Activated T-cell treated with anti-CD3 and anti-CD28 coated beads, Interleukin-2, amount 50 U/mL, for 24 hours (primary cell): ENCODE measurements around the gene TRAPPC2L.

Source experiments
- DNase-seq: peaks from one replicate; pipeline ENCODE4 v3.0.0-alpha.2; 2020
- H3K27ac Mint-ChIP-seq: 2 replicates; pipeline ENCODE4 v1.8.0; 2020; ENCODE audit warnings: mild to moderate bottlenecking, mixed read lengths
- H3K27me3 Mint-ChIP-seq: 2 replicates; pipeline ENCODE4 v1.8.0; 2020; ENCODE audit warnings: mixed read lengths
- H3K36me3 Mint-ChIP-seq: 2 replicates; pipeline ENCODE4 v1.8.0; 2020; ENCODE audit warnings: low read depth, mixed read lengths
- H3K4me1 Mint-ChIP-seq: 2 replicates; pipeline ENCODE4 v1.8.0; 2020; ENCODE audit warnings: low read depth, mixed read lengths
- H3K4me3 Mint-ChIP-seq: 2 replicates; pipeline ENCODE4 v1.8.0; 2020; ENCODE audit warnings: mild to moderate bottlenecking, moderate library complexity, mixed read lengths
- H3K9me3 Mint-ChIP-seq: 2 replicates; pipeline ENCODE4 v1.8.0; 2020; ENCODE audit warnings: mixed read lengths

TRAPPC2L gene

DNA sequence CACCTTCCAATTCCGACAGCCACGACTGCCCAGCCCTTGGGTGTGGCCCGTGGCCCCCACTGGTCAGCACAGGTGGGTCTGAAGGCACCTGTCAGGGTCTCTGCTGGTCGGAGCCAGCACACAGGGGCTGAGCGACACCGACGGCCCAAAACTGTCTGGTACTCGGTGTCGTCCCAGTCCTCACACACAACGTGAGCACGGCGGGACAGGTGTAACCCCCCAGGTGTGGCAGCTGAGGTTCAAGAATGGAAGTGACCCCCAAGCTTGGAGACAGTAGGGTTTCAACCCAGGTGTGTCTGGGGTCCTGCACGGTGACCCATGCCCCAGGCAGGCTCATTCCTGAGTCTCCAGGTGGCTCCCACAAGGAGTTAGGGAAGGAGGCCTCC lies 1.2 kb upstream of the TRAPPC2L start:
- peak overlapping the region; percentile 78 for H3K4me3 Mint-ChIP-seq
- no peaks in the 10 kb centered on the region for H3K9me3 Mint-ChIP-seq
- H3K27me3 Mint-ChIP-seq: no peaks in the 10 kb centered on the region
- H3K36me3 Mint-ChIP-seq: peaks cover 38% of the 10 kb centered on the region
- H3K27ac Mint-ChIP-seq: peak overlapping the region; percentile 80
- peaks cover 33% of the 10 kb centered on the region for H3K4me1 Mint-ChIP-seq
- no peak for DNase-seq

DNA sequence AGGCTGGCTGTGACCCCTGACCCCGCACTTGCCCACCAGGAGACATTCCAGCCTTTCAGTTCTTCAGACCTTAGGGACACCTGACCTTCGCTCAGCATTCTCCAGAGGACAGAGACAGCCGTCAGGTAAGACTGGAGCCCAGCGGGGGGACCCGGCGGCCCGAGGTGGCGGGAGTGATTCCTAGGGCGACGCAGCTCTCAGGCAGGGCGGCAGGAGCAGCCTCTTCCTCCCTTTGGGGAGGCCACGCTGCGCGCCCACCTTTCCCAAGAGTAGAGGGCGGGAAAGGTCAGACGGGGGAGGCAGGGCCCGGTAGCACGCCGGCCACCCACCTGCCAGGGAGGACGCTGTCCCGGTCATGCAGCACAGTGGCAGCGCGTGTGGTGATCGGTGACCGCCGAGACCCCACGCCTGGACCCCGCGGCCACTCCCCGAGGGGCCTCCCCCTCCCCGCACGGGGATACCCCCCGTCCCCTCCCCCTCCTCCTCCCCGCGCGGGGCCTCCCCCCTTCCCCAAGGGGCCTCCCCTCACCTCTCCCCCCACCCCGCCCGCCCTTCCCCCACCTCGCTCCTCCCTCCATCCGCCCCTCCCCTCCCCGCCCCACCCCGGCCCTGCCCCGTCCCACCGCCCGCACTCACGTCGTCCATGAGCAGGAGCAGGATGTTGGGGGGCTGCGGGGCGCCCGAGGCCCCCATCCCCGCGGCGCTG lies 652 bp upstream of the TRAPPC2L start:
- Mint-ChIP-seq H3K4me1 (peaks cover 33% of the 10 kb centered on the region), H3K4me3 (peak overlapping the region; percentile 98)

DNA sequence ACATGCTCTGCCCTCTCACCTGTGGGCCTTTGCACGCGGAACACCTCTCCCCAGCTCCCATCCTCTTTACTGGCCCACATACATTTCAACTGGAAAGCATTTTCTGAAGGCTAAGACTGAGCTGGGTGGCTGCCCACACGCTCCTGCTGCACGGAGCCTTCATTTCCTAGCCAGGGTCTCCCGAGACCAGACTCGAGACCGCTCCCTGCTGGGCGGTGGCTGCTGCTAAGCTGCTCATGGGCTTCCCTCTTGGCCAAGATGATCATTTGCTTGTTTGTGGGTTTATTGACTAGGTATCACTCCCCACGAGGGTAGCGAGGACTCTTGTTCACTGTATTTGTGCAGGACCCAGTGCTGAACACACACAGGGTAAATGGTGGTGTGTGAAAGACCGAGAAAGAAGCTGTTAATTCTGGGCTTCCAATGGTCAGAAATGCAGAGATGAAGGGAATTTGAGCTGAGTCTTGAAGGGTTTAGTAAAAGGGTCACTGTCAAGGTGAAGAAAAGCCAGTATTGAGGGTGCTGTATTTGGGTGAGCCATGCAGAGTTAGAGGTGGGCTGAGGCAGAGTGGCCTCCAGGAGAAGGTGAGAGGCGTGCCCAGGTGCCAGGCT lies 907 bp downstream of the TRAPPC2L start:
- H3K4me3 Mint-ChIP-seq: peak overlapping the region; percentile 98
- H3K9me3 Mint-ChIP-seq: no peaks in the 10 kb centered on the region
- DNase-seq: peak; percentile 83
- H3K4me1 Mint-ChIP-seq: peaks cover 33% of the 10 kb centered on the region
- no peaks in the 10 kb centered on the region for H3K27me3 Mint-ChIP-seq
- H3K27ac Mint-ChIP-seq: peak overlapping the region; percentile 96
- peaks cover 57% of the 10 kb centered on the region for H3K36me3 Mint-ChIP-seq

More for the DNA sequence above, 652 bp upstream of the TRAPPC2L start:
- peak; percentile 47 for DNase-seq
- Mint-ChIP-seq H3K27ac (peak overlapping the region; percentile 80), H3K36me3 (peaks cover 42% of the 10 kb centered on the region), H3K9me3 (no peaks in the 10 kb centered on the region), H3K27me3 (no peaks in the 10 kb centered on the region)

DNA sequence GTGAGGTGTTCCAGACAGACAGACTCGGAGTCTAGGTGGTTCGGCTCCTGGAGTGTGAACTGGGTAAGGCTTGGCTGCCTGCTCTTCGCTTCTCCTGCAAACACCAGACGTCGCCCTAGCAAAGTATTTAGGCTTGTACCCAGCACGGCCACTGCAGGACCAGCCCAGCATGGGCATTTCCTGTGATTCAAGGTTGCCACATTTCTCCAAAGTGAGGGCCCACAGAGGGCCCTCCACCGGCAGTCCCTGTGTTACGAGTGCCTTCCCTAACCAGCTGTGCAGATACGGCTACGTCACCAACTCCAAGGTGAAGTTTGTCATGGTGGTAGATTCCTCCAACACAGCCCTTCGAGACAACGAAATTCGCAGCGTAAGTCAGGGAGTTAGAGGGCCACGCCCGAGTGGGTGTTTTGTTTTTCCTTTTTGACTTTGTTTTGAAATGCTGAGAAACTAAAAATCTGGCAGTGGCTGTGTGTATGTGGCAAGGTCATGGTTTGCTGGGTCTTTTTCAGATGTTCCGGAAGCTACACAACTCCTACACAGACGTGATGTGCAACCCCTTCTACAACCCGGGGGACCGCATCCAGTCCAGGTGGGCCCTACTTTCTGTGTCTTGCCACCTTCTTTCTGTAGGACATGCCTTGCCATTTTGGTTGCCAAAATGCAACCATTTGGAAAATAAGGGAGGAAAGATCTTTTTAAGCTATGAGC lies 2.6 kb downstream of the TRAPPC2L start:
- H3K36me3 Mint-ChIP-seq: peaks cover 60% of the 10 kb centered on the region
- no peaks in the 10 kb centered on the region for H3K27me3 Mint-ChIP-seq
- H3K27ac Mint-ChIP-seq: no peak overlapping the region
- DNase-seq: no peak
- no peak overlapping the region for H3K4me3 Mint-ChIP-seq
- no peaks in the 10 kb centered on the region for H3K9me3 Mint-ChIP-seq
- peaks cover 31% of the 10 kb centered on the region for H3K4me1 Mint-ChIP-seq

DNA sequence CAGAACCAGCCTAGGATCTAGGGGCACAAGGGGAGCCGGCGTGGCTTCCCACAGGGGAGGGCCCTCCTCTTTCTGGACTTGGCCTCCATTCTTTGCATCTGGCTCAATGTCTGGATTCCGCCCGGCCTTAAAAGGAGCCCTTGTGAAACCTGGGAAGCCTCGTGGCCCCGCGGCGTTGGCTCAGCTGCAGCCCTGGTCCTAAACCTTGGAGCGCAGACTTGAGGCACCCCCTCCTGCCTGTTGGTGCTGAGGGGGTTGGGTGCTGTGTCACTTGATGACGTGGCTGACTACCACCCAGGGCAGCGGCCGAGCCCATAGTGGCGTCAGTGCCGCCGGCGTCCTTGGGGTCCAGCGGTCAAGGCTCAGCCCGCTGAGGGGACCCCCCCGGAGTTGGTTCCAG lies 4.4 kb downstream of the TRAPPC2L start:
- Mint-ChIP-seq H3K27ac (no peak overlapping the region), H3K27me3 (no peaks in the 10 kb centered on the region), H3K9me3 (no peaks in the 10 kb centered on the region), H3K4me1 (peaks cover 16% of the 10 kb centered on the region), H3K36me3 (peaks cover 60% of the 10 kb centered on the region), H3K4me3 (no peak overlapping the region)
- no peak for DNase-seq

DNA sequence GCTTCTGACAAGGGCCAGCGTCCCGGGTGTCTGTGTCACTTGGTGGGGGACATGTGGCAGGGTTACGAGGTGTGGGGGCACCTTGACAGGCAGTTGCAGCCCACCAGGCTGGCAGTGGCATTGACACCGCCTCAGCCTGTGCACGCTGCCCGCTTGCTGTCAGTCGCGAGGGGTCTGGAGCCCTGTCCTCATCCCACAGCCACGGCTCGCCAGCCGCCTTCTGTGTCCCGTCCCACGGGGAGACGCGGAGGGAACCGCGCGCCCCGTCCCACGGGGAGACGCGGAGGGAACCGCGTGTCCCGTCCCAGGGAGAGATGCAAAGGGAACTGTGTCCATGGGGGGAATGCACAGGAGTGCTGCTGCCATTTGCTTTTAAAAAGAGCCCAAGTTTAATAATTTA lies 6.0 kb downstream of the TRAPPC2L start:
- H3K4me1 Mint-ChIP-seq: peaks cover 12% of the 10 kb centered on the region
- H3K9me3 Mint-ChIP-seq: no peaks in the 10 kb centered on the region
- H3K4me3 Mint-ChIP-seq: no peak overlapping the region
- H3K27ac Mint-ChIP-seq: no peak overlapping the region
- H3K27me3 Mint-ChIP-seq: no peaks in the 10 kb centered on the region
- DNase-seq: no peak
- H3K36me3 Mint-ChIP-seq: peaks cover 49% of the 10 kb centered on the region

DNA sequence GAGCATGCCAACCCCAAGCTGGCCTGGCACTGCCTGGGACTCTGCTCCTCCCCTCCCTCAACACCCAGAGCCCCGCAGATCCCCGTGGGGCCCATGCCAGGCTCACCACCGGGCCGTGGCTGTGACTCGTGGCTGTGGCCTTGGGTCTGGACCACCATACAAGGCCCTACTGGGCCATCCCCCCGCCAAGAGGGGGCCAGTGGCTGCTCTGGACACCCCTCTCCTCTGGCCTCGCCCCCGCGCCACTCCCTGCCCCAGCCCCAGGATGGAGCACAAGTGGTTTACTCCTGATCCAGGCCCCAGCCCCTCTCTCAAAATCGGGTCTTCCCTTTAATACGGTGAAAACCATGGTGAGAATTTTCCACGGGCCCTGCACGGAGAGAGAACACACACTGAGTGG lies 6.5 kb downstream of the TRAPPC2L start:
- H3K9me3 Mint-ChIP-seq: no peaks in the 10 kb centered on the region
- peaks cover 7% of the 10 kb centered on the region for H3K4me1 Mint-ChIP-seq
- no peaks in the 10 kb centered on the region for H3K27me3 Mint-ChIP-seq
- no peak overlapping the region for H3K4me3 Mint-ChIP-seq
- H3K36me3 Mint-ChIP-seq: peaks cover 47% of the 10 kb centered on the region
- H3K27ac Mint-ChIP-seq: no peak overlapping the region
- no peak for DNase-seq

DNA sequence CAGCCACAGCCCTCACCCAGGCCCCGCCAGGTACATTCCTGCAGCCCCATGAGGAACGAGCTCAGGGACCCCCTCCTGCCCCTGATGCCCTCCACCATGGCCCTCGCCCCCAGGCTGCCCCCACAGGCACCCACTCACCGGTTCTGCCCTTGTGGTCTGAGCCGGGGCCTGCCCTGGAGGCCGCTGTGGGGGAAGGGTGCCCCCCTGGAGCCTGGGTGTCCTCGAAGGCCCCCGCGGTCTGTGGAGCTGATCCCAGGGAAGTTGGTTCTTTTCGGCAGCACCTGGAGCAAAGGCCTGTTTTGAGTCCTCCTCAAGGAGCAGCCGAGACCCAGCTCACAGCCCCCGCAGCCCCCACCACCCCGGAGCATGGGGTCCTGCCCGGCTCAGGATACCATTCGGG lies 7.2 kb downstream of the TRAPPC2L start:
- H3K4me3 Mint-ChIP-seq: no peak overlapping the region
- no peak for DNase-seq
- H3K4me1 Mint-ChIP-seq: peaks cover 3% of the 10 kb centered on the region
- H3K36me3 Mint-ChIP-seq: peaks cover 40% of the 10 kb centered on the region
- H3K27me3 Mint-ChIP-seq: no peaks in the 10 kb centered on the region
- no peaks in the 10 kb centered on the region for H3K9me3 Mint-ChIP-seq
- H3K27ac Mint-ChIP-seq: no peak overlapping the region

DNA sequence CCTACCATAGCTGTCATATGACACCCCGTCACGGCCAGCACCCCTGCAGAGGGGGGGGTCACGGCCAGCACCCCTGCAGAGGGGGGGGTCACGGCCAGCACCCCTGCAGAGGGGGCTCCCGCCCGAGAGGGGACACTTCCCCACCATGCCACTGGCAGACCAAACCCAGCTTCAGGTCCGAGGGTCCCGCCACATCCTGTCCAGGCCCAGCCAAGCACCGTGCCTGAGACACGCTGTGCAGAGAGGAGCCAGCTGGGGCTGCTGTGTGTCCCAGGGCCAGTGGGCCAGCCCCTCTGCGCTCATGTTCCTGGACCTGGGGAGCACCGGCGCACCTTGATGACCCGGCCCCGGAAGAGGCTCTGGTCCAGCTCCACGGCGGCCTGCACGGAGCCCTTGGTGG lies 7.6 kb downstream of the TRAPPC2L start:
- peaks cover 36% of the 10 kb centered on the region for H3K36me3 Mint-ChIP-seq
- H3K4me3 Mint-ChIP-seq: no peak overlapping the region
- H3K27ac Mint-ChIP-seq: no peak overlapping the region
- H3K4me1 Mint-ChIP-seq: no peaks in the 10 kb centered on the region
- H3K27me3 Mint-ChIP-seq: peaks cover 3% of the 10 kb centered on the region
- DNase-seq: no peak
- H3K9me3 Mint-ChIP-seq: no peaks in the 10 kb centered on the region

DNA sequence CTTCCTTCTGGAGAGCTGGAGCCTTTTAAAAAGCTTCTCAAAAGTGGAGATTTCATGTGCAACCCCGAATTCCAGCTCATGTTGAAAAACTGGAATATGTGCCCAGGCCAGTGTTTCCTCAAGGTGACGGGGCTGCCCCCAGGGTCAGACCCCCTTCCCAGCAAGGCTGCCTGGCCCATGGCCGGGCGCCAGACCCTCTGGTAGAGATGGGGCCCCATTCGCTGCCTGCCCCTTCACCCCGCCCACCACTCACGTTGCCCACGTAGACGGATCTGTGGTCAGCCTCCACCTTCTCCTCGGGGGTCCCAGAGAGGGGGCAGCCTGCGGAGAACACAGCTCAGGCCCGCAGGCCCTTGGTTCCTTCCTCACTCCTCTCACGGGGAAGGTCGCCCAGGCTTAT lies 8.4 kb downstream of the TRAPPC2L start:
- no peaks in the 10 kb centered on the region for H3K9me3 Mint-ChIP-seq
- no peak overlapping the region for H3K27ac Mint-ChIP-seq
- no peak for DNase-seq
- peaks cover 10% of the 10 kb centered on the region for H3K27me3 Mint-ChIP-seq
- no peak overlapping the region for H3K4me3 Mint-ChIP-seq
- H3K4me1 Mint-ChIP-seq: no peaks in the 10 kb centered on the region
- H3K36me3 Mint-ChIP-seq: peaks cover 28% of the 10 kb centered on the region

DNA sequence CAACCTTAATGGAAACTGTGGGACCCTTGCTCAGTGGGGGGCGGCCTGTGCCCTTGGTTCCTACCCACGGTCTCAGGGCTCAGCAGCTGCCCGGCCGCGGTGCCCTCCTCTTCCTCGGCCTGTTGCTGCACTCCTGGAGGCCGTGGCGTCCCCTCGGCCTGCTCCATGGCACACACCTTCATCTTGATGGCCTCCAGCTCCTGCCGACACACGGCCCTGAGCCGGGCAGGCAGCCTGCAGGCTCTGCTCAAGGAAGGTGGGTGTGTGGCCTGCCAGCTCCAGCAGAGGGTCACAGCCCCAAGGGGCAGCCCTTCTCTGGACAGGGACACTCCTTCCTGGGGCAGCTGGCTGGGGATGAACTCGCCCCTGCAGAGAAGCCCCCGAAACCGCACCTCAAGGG lies 8.8 kb downstream of the TRAPPC2L start:
- Mint-ChIP-seq H3K27me3 (peaks cover 14% of the 10 kb centered on the region), H3K9me3 (no peaks in the 10 kb centered on the region), H3K4me1 (peaks cover 3% of the 10 kb centered on the region), H3K4me3 (no peak overlapping the region), H3K36me3 (peaks cover 24% of the 10 kb centered on the region), H3K27ac (no peak overlapping the region)
- no peak for DNase-seq

DNA sequence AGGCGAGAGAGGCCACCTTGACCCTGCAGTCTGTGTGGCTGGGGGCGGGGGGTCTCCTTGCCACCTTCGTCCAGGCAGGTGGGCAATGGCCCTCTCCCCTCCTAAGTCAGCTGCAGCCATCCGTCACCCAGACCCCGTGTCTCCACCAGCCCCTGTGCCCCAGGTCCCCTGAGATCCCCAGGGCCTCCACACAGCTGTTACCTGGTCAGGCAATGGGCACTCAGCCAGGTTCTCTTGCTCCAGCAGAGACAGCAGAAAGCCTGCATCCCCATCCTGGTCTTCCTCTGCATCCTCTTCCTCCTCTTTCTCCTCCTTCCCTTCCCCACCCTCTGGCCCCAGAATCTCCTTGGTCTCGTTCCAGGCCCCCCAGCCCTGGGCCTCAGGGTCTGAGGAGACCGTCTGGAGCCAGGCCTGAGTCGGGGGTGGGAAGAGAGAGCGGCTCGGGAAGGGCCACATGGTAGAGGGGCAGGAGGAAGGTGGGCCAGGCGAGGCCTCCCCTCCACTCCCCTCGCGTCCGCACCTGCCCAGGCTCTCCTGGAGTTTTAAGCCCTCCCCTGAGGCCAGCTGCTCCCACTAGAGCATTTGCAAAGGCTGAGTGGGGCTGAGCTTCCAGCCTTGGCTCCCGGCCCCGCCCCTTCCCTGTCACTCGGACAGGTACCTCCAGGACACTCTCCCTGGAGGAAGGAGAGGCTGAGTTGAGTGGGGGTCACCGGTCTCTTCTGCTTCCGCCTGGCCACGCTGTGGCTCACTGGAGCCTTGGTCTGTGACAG lies 9.4 kb downstream of the TRAPPC2L start, which contains the start of gene PABPN1L:
Gene PABPN1L (minus strand): TSS at position 510 of the 770 bp plus-strand sequence. CDS start 54 bp downstream, at position 456.
- peaks cover 19% of the 10 kb centered on the region for H3K27me3 Mint-ChIP-seq
- no peaks in the 10 kb centered on the region for H3K9me3 Mint-ChIP-seq
- H3K4me1 Mint-ChIP-seq: peaks cover 6% of the 10 kb centered on the region
- no peak within 1 kb of the TSS for H3K4me3 Mint-ChIP-seq
- no peak within 1 kb of the TSS for H3K27ac Mint-ChIP-seq
- H3K36me3 Mint-ChIP-seq: peaks cover 18% of the 10 kb centered on the region
- no peak for DNase-seq

DNA sequence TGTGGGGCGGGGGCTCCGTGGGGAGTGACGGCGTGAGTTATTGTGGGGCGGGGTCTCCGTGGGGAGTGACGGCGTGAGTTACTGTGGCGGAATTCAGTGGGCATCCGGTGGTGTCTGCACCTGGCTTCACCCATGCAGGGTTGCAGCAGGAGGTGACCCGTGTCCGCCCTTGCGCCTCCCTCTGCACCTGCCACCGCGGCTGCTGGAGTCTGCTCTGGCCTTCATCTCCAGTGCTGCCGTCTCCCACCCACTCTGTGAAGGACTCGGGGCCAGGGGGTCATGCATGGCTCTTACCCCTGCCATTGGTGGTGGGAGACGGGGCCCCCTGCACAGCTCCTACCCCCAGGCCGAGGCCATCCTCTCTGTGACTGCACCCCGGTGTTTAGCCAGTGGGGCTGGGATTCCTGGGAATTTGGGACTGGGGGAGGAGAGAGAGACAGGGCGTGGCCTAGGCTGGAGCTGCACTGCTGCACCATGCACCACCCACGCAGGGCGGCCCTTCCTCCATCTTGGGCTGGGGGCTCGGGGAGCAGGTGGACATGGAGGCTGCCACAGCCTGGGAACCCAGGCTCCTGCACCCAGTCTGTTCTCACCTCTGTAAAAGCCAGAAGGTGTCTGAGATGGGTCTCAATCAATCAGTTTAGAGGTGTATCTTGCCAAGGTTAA lies 10.8 kb downstream of the TRAPPC2L start:
- peaks cover 4% of the 10 kb centered on the region for H3K36me3 Mint-ChIP-seq
- DNase-seq: no peak
- peaks cover 20% of the 10 kb centered on the region for H3K27me3 Mint-ChIP-seq
- H3K4me3 Mint-ChIP-seq: no peak overlapping the region
- H3K27ac Mint-ChIP-seq: no peak overlapping the region
- peaks cover 6% of the 10 kb centered on the region for H3K4me1 Mint-ChIP-seq
- no peaks in the 10 kb centered on the region for H3K9me3 Mint-ChIP-seq
